Loucy (cell line): ENCODE data around the gene C1orf226.

Experiments used
- CTCF ChIP-seq: fragments of 200-600 bp; sonication (generic); conservative IDR thresholded peaks from 2 replicates; pipeline ENCODE4 v1.5.1; 2014; ENCODE audit warnings: mild to moderate bottlenecking, antibody characterized with exemption, low read length
- EZH2phosphoT487 ChIP-seq: fragments of 200-600 bp; IDR thresholded peaks from 2 replicates; pipeline ENCODE4 v1.6.1; 2018; ENCODE audit warnings: antibody characterized with exemption, mild to moderate bottlenecking, moderate library complexity, borderline replicate concordance

DNA sequence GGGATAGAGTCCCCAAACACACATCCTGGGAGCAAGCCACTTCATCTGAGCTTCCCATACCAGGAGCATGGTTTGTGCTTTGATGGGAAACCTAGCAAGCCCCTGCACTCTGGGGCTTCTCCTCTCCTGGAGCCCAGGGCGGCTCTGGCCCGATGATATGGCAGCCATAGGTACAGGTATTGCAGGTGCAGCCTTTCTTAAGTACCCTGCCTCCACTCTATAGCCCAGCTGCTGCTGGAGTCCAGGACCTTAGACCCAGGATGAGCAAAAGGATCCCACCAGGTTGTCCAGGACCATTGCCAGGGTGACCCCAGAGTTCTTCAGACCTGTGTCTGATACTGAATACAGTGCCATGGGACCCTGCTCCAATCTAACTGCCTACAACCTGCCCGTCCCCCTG is 4.2 kb downstream of the C1orf226 start:
- no peak for TF ChIP-seq CTCF
- no peak for TF ChIP-seq EZH2phosphoT487
